Regular cardiac myocyte (primary cell): ENCODE measurements around the gene KCNN1. TPM values are rescaled to one million over a fixed set of nuclear protein-coding genes. Genes with fewer than 3 reads are reported as not detected.

ENCODE experiments used
- total RNA-seq: library from RNA; depleted of rRNA; stranded (reverse); fragments of >200 nt; gene quantifications from 2 replicates; pipeline ENCODE4 v1.2.3, GENCODE V29; 2014

KCNN1 gene
- total RNA-seq, result under 0.01 TPM in 1 of 2 replicates, not detected in the other

DNA sequence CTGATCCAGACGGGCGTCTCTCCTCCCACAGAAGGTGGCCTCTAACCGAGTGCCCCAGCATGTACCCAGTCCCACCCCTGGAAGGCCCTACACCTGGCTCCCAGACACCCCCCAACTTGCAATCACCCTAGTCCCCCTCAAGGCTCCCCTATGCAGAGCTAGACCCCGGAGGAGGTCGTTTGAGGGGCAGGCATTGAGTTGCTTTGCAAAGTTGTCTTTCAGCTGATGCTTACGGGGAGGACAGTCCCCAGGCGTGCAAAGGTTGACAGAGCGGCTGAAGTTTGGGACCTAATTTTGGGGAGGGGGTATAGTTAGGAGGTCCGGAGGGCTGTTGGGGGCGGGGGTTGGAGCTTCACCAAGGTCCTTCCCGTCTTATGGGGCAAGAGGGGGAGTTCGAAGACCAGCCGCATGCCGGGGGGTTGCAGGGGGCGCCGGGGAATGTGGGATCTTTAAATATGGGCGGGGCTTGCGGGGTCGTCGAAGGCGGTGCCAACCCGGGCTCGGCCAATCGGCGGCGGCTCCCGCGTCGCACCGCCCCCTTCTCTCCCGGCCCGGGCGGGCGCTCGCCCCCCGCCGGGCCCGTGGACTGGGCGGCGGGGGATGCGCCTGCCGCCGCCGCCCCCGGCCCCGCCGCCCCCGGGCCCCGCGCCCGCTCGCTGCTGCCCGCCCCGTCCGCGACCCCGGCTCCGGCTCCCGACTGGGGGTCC lies at the start of gene KCNN1:
KCNN1 (plus strand) TSS at position 558 of the 707 bp plus-strand sequence. CDS start 6,782 bp downstream, outside the sequence.

GRCh38 chr19:17932485-17933338 lies 34.2 kb upstream of the KCNN1 start, which contains the start of gene CCDC124:
TSS of gene CCDC124 (plus strand) at chr19:17933015. CDS start at chr19:17936421, 3,406 bp downstream.

DNA sequence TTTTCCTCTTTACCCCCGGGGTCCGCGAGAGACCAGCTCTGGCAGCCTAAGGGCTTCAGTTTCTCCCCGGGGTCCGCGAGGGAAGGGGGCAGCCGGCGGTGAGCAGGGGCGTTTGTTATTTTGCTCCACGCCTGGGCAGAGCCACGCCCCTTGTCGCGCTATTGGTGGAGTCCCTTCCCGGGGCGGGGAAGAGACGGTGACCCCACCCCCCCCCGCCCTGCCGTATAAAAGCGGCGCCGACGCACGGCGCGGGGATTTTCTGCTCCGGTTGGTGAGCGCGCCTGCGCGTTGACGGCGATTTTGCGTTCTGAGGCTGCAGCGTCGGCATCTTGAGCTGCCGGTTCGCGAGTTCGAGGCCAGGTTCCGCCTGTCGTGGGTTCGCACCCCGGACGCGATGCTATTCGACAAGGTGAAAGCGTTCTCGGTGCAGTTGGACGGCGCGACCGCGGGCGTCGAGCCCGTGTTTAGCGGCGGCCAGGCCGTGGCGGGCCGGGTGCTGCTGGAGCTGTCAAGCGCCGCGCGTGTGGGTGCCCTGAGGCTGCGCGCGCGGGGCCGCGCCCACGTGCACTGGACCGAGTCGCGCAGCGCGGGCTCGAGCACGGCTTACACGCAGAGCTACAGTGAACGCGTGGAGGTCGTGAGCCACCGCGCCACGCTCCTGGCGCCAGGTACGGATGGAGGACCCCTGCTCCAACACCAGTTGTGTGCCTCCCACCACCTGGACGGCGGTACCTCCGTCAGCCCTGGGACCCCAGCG lies 41.2 kb downstream of the KCNN1 start, which contains the start of gene ARRDC2:
ARRDC2 (plus strand) TSS at position 254 of the 757 bp plus-strand sequence; CDS start at position 395, 141 bp downstream.

Other genes starting within 250 kb of the KCNN1 start
- gene MAP1S, start 247.6 kb upstream of the KCNN1 start, total RNA-seq, result 24.0 and 27.0 TPM in 2 replicates
- 0.56 and 0.58 TPM in 2 replicates for gene FCHO1, start 215.6 kb upstream of the KCNN1 start, total RNA-seq
- gene B3GNT3, start 172.0 kb upstream of the KCNN1 start, total RNA-seq, result not detected in 2 replicates
- not detected in 2 replicates for gene INSL3, start 145.6 kb upstream of the KCNN1 start, total RNA-seq
- 3.1 and 3.9 TPM in 2 replicates for gene JAK3, start 119.1 kb upstream of the KCNN1 start, total RNA-seq
- gene RPL18A, start 107.2 kb upstream of the KCNN1 start, total RNA-seq, result 1,052 and 1,128 TPM in 2 replicates
- gene SLC5A5, start 95.2 kb upstream of the KCNN1 start, total RNA-seq, result not detected in 2 replicates
- 16.1 and 62.1 TPM in 2 replicates for gene CCDC124, start 34.1 kb upstream of the KCNN1 start, total RNA-seq
- gene ARRDC2, start 41.1 kb downstream of the KCNN1 start, total RNA-seq, result 12.3 and 19.4 TPM in 2 replicates
- 0.19 and 0.28 TPM in 2 replicates for gene IL12RB1, start 119.8 kb downstream of the KCNN1 start, total RNA-seq
- 2.1 and 3.1 TPM in 2 replicates for gene MAST3, start 130.7 kb downstream of the KCNN1 start, total RNA-seq
- gene PIK3R2, start 186.1 kb downstream of the KCNN1 start, total RNA-seq, result 11.1 and 11.3 TPM in 2 replicates
- 74.4 and 75.5 TPM in 2 replicates for gene IFI30, start 206.7 kb downstream of the KCNN1 start, total RNA-seq
- 12.1 and 22.0 TPM in 2 replicates for gene MPV17L2, start 226.1 kb downstream of the KCNN1 start, total RNA-seq
- gene RAB3A, start 236.9 kb downstream of the KCNN1 start, total RNA-seq, result 1.9 and 2.5 TPM in 2 replicates